SU-DHL-6 (cell line): ENCODE measurements around the gene UBR2.

Experiments used
- H2AFZ ChIP-seq: fragments of 200-600 bp; sonication (generic); 2 replicates; pipeline ENCODE4 v1.6.1; 2014; ENCODE audit warnings: low read depth, mild to moderate bottlenecking, moderate library complexity, mixed read lengths, antibody characterized with exemption, low read length; ENCODE audit not compliant: severe bottlenecking
- H3F3A ChIP-seq: fragments of 200-600 bp; shearing (Covaris generic); 2 replicates; pipeline ENCODE4 v1.6.0; 2016; ENCODE audit warnings: antibody characterized with exemption, mild to moderate bottlenecking; ENCODE audit not compliant: insufficient read depth
- H3K27ac ChIP-seq: fragments of 200-600 bp; sonication (generic); 2 replicates; pipeline ENCODE4 v1.5.1; 2016; ENCODE audit warnings: low read depth, mild to moderate bottlenecking, low read length, moderate library complexity, mixed read lengths
- H3K27me3 ChIP-seq: fragments of 200-600 bp; sonication (generic), shearing (Covaris generic); 2 replicates; pipeline ENCODE4 v1.6.0; 2014; ENCODE audit warnings: mild to moderate bottlenecking, low read length
- H3K36me3 ChIP-seq: fragments of 200-600 bp; sonication (generic); 2 replicates; pipeline ENCODE4 v1.6.1; 2014; ENCODE audit warnings: mild to moderate bottlenecking, low read length, mixed read lengths
- H3K4me2 ChIP-seq: fragments of 300-600, 200-600 bp; shearing (Covaris generic), sonication (generic); 2 replicates; pipeline ENCODE4 v1.6.0; 2014; ENCODE audit warnings: low read length, low read depth, mild to moderate bottlenecking; ENCODE audit not compliant: poor library complexity, severe bottlenecking
- H3K4me3 ChIP-seq: fragments of 200-600 bp; sonication (generic); 2 replicates; pipeline ENCODE4 v1.5.1; 2014; ENCODE audit warnings: antibody characterized with exemption, low read length, mild to moderate bottlenecking, mixed read lengths; ENCODE audit not compliant: insufficient read depth, poor library complexity, severe bottlenecking
- H3K79me2 ChIP-seq: fragments of 200-600 bp; sonication (generic); 2 replicates; pipeline ENCODE4 v1.6.1; 2014; ENCODE audit warnings: mild to moderate bottlenecking, low read length, moderate library complexity; ENCODE audit not compliant: insufficient read depth
- H3K9ac ChIP-seq: fragments of 200-600 bp; sonication (generic); 2 replicates; pipeline ENCODE4 v1.7.0; 2014; ENCODE audit warnings: mild to moderate bottlenecking, low read length
- H3K9me2 ChIP-seq: fragments of 200-600 bp; sonication (generic); replicated peaks from 2 replicates; pipeline ENCODE4 v1.6.1; 2014; ENCODE audit warnings: low read length; ENCODE audit not compliant: insufficient read depth
- H3K9me3 ChIP-seq: fragments of 200-600 bp; sonication (generic); 2 replicates; pipeline ENCODE4 v1.6.1; 2014; ENCODE audit warnings: low read length, mixed read lengths; ENCODE audit not compliant: insufficient read depth
- H4K20me1 ChIP-seq: fragments of 200-600 bp; sonication (generic); 2 replicates; pipeline ENCODE4 v1.6.1; 2014; ENCODE audit warnings: low read depth, mild to moderate bottlenecking, antibody characterized with exemption, low read length, moderate library complexity, mixed read lengths
- CTCF ChIP-seq: fragments of 200-600 bp; sonication (generic); IDR thresholded peaks from one replicate; pipeline ENCODE4 v1.5.1; 2017; ENCODE audit warnings: antibody characterized with exemption, mild to moderate bottlenecking, low read length, moderate library complexity; ENCODE audit not compliant: insufficient read depth, poor library complexity, severe bottlenecking
- EZH2phosphoT487 ChIP-seq: fragments of 200-600 bp; sonication (generic), shearing (Covaris generic); conservative IDR thresholded peaks from 2 replicates; pipeline ENCODE4 v1.6.1; 2018; ENCODE audit warnings: mild to moderate bottlenecking, antibody characterized with exemption, low read length, moderate library complexity, mixed read lengths

Gene UBR2

GRCh38 chr6:42722497-42722896 is 158.7 kb downstream of the UBR2 start, which contains the start of gene PRPH2:
TSS of gene PRPH2 (minus strand) at chr6:42722597. CDS start at chr6:42722334, 263 bp downstream.
- H3F3A ChIP-seq, result peaks cover 6% of the 10 kb centered on the region
- no peaks in the 10 kb centered on the region for H3K9me3 ChIP-seq
- H4K20me1 ChIP-seq, result no peaks in the 10 kb centered on the region
- no peaks in the 10 kb centered on the region for H3K79me2 ChIP-seq
- no peaks in the 10 kb centered on the region for H3K27me3 ChIP-seq
- no peak within 1 kb of the TSS for H3K4me2 ChIP-seq
- H2AFZ ChIP-seq, result no peak within 1 kb of the TSS
- H3K9me2 ChIP-seq, result no peaks in the 10 kb centered on the region
- H3K36me3 ChIP-seq, result no peaks in the 10 kb centered on the region
- no peak within 1 kb of the TSS for H3K27ac ChIP-seq
- no peak within 1 kb of the TSS for H3K4me3 ChIP-seq
- TF ChIP-seq CTCF (no peak), EZH2phosphoT487 (no peak)
- H3K9ac ChIP-seq, result no peak within 1 kb of the TSS

DNA sequence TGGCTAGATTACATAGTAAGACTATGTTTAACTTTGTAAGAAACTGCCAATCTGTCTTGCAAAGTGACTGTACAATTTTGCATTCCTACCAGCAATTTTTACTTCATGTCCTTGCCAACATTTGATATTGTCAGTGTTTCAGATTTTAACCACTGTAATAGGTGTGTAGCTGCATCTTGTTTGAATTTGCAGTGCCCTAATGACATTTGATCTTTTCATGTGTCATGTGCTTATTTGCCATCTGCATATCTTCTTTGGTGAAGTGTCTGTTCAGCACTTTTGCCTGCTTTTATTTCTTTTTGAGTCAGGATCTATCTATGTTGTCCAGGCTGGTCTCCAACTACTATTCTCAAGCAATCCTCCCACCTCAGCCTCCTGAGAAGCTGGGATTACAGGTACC is 161.0 kb downstream of the UBR2 start:
- no peaks in the 10 kb centered on the region for H3K36me3 ChIP-seq
- TF ChIP-seq CTCF (no peak), EZH2phosphoT487 (no peak)
- no peaks in the 10 kb centered on the region for H4K20me1 ChIP-seq
- H3K4me3 ChIP-seq, result no peak overlapping the region
- no peak overlapping the region for H3K9ac ChIP-seq
- no peak overlapping the region for H3K27ac ChIP-seq
- no peaks in the 10 kb centered on the region for H3K9me2 ChIP-seq
- no peaks in the 10 kb centered on the region for H3K27me3 ChIP-seq
- H3F3A ChIP-seq, result peaks cover 6% of the 10 kb centered on the region
- no peak overlapping the region for H3K4me2 ChIP-seq
- H2AFZ ChIP-seq, result no peak overlapping the region
- no peaks in the 10 kb centered on the region for H3K9me3 ChIP-seq
- H3K79me2 ChIP-seq, result no peaks in the 10 kb centered on the region

- Histone ChIP-seq H3F3A (peaks cover 6% of the 10 kb centered on the region), H3K36me3 (no peaks in the 10 kb centered on the region), H3K79me2 (no peaks in the 10 kb centered on the region), H3K27ac (no peak overlapping the region), H3K9ac (0 out of 2 replicates have a peak overlapping the region, but pooled peaks have one; percentile 3), H4K20me1 (no peaks in the 10 kb centered on the region), H3K9me3 (no peaks in the 10 kb centered on the region), H3K4me2 (peak overlapping the region; percentile 37), H3K27me3 (no peaks in the 10 kb centered on the region), H3K9me2 (no peaks in the 10 kb centered on the region), H2AFZ (peak overlapping the region; percentile 73), H3K4me3 (no peak overlapping the region)
- no peak for TF ChIP-seq EZH2phosphoT487
- no peak for TF ChIP-seq CTCF
Observed at GRCh38 chr6:42726026-42726425, 162.2 kb downstream of the UBR2 start.
